HEK293 (cell line): ENCODE results near the gene CCDC195.
A peak's percentile ranks its signal among the peaks of the same experiment; 100 is the strongest.
"Not testable (repeated sequence)": the region's sequence is repeated elsewhere in the genome, so short reads cannot be mapped to it uniquely, and the experiment has no call there.

Experiments used
- CTCF ChIA-PET: fragments of 350-600 bp; formaldehyde crosslinking; extraction: SDS; loops from one replicate; lab custom pipeline; 2021; ENCODE audit warnings: antibody characterized with exemption; lab: Yijun Ruan, JAX
- POLR2A ChIA-PET: fragments of 300-600 bp; formaldehyde crosslinking; extraction: SDS; loops from one replicate; lab custom pipeline; 2020; ENCODE audit warnings: antibody characterized with exemption, inconsistent platforms; lab: Yijun Ruan, JAX
- H3K27ac ChIP-seq: fragments of 200-500 bp; sonication (Bioruptor generic); 2 replicates; pipeline ENCODE4 v1.5.1; 2014; ENCODE audit warnings: low read depth, low read length, control low read depth, inconsistent platforms; ENCODE audit errors: extremely low read depth
- H3K36me3 ChIP-seq, 2 experiments: fragments of 200-500 bp in 1 of 2; sonication (Bioruptor generic) in 1 of 2; 1 replicate in 1 of 2; 2 replicates in 1 of 2; pipeline ENCODE4 v1.5.1; 2014 to 2017; ENCODE audit warnings: inconsistent platforms in 2 of 2, low read length in 2 of 2; ENCODE audit not compliant: control insufficient read depth in 2 of 2, insufficient read depth in 1 of 2
- H3K4me1 ChIP-seq: fragments of 200-500 bp; sonication (Bioruptor generic); 2 replicates; pipeline ENCODE4 v1.5.1; 2014; ENCODE audit warnings: mild to moderate bottlenecking, low read length, inconsistent platforms; ENCODE audit not compliant: control insufficient read depth, insufficient read depth
- H3K4me3 ChIP-seq: 2 replicates; pipeline ENCODE4 v1.5.1; 2011; ENCODE audit warnings: low read depth, mild to moderate bottlenecking, control low read depth, low read length, moderate library complexity
- H3K9me3 ChIP-seq: fragments of 200-500 bp; sonication (Bioruptor generic); 2 replicates; pipeline ENCODE4 v1.5.1; 2014; ENCODE audit warnings: low read depth, low read length, inconsistent platforms; ENCODE audit not compliant: control insufficient read depth, insufficient read depth
- KLF10 ChIP-seq: fragments of 450-650 bp; IDR thresholded peaks from 2 replicates; pipeline ENCODE4 v1.5.1; 2018; ENCODE audit warnings: missing biosample characterization, mild to moderate bottlenecking, missing genetic modification characterization
- ZBTB48 ChIP-seq: fragments of 450-650 bp; formaldehyde crosslinking; IDR thresholded peaks from 2 replicates; pipeline ENCODE4 v1.5.1; 2016; ENCODE audit warnings: missing biosample characterization, missing genetic modification characterization
- ZFP69B ChIP-seq: fragments of 450-650 bp; formaldehyde crosslinking; IDR thresholded peaks from 2 replicates; pipeline ENCODE4 v1.5.1; 2016; ENCODE audit warnings: missing biosample characterization, missing genetic modification characterization
- ZNF140 ChIP-seq: fragments of 450-650 bp; formaldehyde crosslinking; IDR thresholded peaks from 2 replicates; pipeline ENCODE4 v1.5.1; 2016; ENCODE audit warnings: missing biosample characterization, missing genetic modification characterization
- ZNF211 ChIP-seq: fragments of 450-650 bp; formaldehyde crosslinking; IDR thresholded peaks from 2 replicates; pipeline ENCODE4 v1.5.1; 2016; ENCODE audit warnings: low read depth, missing biosample characterization, missing genetic modification characterization
- ZNF214 ChIP-seq: fragments of 450-650 bp; formaldehyde crosslinking; IDR thresholded peaks from 2 replicates; pipeline ENCODE4 v1.5.1; 2017; ENCODE audit warnings: missing biosample characterization, mild to moderate bottlenecking, missing genetic modification characterization, borderline replicate concordance
- ZNF292 ChIP-seq: fragments of 450-650 bp; formaldehyde crosslinking; IDR thresholded peaks from 2 replicates; pipeline ENCODE4 v1.5.1; 2016; ENCODE audit warnings: low read depth, missing biosample characterization, missing genetic modification characterization, borderline replicate concordance
- ZNF510 ChIP-seq: fragments of 450-650 bp; formaldehyde crosslinking; IDR thresholded peaks from 2 replicates; pipeline ENCODE4 v1.5.1; 2018; ENCODE audit warnings: mild to moderate bottlenecking, missing genetic modification characterization, missing biosample characterization; ENCODE audit not compliant: insufficient replicate concordance
- ZNF544 ChIP-seq: fragments of 450-650 bp; formaldehyde crosslinking; IDR thresholded peaks from 2 replicates; pipeline ENCODE4 v1.5.0; 2017; ENCODE audit warnings: missing biosample characterization, missing genetic modification characterization
- ZNF549 ChIP-seq: fragments of 450-650 bp; IDR thresholded peaks from 2 replicates; pipeline ENCODE4 v1.5.1; 2018; ENCODE audit warnings: missing biosample characterization, missing genetic modification characterization, mild to moderate bottlenecking, inconsistent platforms, moderate library complexity
- ZNF707 ChIP-seq: fragments of 450-650 bp; formaldehyde crosslinking; IDR thresholded peaks from 2 replicates; pipeline ENCODE4 v1.5.1; 2016; ENCODE audit warnings: missing biosample characterization, missing genetic modification characterization
- ZNF747 ChIP-seq: fragments of 450-650 bp; formaldehyde crosslinking; IDR thresholded peaks from 2 replicates; pipeline ENCODE4 v1.5.1; 2016; ENCODE audit warnings: missing biosample characterization, missing genetic modification characterization
- ZNF777 ChIP-seq: fragments of 450-650 bp; formaldehyde crosslinking; IDR thresholded peaks from 2 replicates; pipeline ENCODE4 v1.5.1; 2017; ENCODE audit warnings: missing biosample characterization, missing genetic modification characterization, borderline replicate concordance
- ZSCAN23 ChIP-seq: fragments of 450-650 bp; formaldehyde crosslinking; IDR thresholded peaks from 2 replicates; pipeline ENCODE4 v1.5.1; 2016; ENCODE audit warnings: missing biosample characterization, missing genetic modification characterization
- TF ChIP-seq, protein P1 (sequence below): fragments of 450-650 bp; formaldehyde crosslinking; IDR thresholded peaks from 2 replicates; pipeline ENCODE4 v1.5.1; 2016; ENCODE audit warnings: missing biosample characterization, missing genetic modification characterization
- TF ChIP-seq, protein P2 (sequence below): fragments of 450-650 bp; formaldehyde crosslinking; IDR thresholded peaks from 2 replicates; pipeline ENCODE4 v1.5.1; 2017; ENCODE audit warnings: missing biosample characterization, missing genetic modification characterization

The CCDC195 gene

DNA sequence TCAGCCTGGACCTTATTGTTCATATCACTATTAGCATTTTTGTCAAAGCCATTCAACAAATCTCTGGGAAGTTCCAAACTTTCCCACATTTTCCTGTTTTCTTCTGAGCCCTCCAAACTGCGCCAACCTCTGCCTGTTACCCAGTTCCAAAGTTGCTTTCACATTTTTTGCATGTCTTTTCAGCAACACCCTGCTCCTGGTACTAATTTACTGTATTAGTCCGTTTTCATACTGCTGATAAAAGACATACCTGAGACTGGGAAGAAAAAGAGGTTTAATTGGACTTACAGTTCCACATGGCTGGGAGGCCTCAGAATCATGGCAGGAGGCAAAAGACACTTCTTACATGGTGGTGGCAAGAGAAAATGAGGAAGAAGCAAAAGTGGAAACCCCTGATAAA, 52.8 kb downstream of the CCDC195 start:
- H3K4me1 ChIP-seq = not testable (repeated sequence)
- peak; percentile 97 for TF ChIP-seq ZNF707
- TF ChIP-seq, all 188 proteins: peak for 1; not testable (repeated sequence) for 187
- H3K4me3 ChIP-seq, CTCF ChIA-PET, H3K27ac ChIP-seq, H3K9me3 ChIP-seq, POLR2A ChIA-PET, H3K36me3 ChIP-seq: not testable (repeated sequence)

DNA sequence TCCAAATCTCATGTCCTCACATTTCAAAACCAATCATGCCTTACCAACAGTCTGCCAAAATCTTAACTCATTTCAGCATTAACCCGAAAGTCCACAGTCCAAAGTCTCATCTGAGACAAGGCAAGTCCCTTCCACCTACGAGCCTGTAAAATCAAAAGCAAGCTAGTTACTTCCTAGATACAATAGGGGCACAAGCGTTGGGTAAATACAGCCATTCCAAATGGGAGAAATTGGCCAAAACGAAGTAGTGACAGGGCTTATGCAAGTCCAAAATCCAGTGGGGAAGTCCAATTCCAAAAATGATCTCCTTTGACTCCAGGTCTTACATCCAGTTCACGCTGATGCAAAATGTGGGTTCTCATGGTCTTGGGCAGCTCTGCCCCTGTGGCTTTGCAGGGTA, 54.5 kb downstream of the CCDC195 start:
- POLR2A ChIA-PET, H3K27ac ChIP-seq, H3K4me3 ChIP-seq, H3K4me1 ChIP-seq, H3K9me3 ChIP-seq, H3K36me3 ChIP-seq: not testable (repeated sequence)
- CTCF ChIA-PET = interaction anchor here (0.8 to 1.9 kb wide), 2 partner anchors 11 to 304 kb away, joined by 3 to 15 read pairs; no protein-coding TSS in a partner anchor

DNA sequence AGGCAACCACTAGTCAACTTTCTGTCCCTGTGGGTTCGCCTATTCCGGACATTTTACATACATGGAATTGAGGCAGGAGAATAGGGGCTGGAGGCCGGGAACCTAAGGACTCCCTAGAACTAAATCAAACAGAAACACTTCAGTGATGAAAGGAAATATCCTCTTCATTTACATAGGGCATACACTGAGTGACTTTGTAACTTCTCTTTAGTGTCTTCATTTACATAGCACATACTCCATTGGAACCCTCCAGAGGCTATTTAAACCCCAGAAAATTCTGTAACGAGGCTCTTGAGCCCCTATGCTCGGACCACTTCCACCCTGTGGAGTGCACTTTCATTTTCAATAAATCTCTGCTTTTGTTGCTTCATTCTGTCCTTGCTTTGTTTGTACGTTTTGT, 56.5 kb downstream of the CCDC195 start:
- Histone ChIP-seq H3K4me3 (no peak overlapping the region), H3K4me1 (no peaks in the 10 kb centered on the region), H3K9me3 (no peaks in the 10 kb centered on the region), H3K36me3 (no peaks in the 10 kb centered on the region), H3K27ac (no peak overlapping the region)
- TF ChIP-seq ZNF510 (tag by site-specific recombination) (peak; percentile 52), ZNF292 (tag by site-specific recombination) (no peak)
- POLR2A ChIA-PET = no interaction called here
- CTCF ChIA-PET = no interaction called here

DNA sequence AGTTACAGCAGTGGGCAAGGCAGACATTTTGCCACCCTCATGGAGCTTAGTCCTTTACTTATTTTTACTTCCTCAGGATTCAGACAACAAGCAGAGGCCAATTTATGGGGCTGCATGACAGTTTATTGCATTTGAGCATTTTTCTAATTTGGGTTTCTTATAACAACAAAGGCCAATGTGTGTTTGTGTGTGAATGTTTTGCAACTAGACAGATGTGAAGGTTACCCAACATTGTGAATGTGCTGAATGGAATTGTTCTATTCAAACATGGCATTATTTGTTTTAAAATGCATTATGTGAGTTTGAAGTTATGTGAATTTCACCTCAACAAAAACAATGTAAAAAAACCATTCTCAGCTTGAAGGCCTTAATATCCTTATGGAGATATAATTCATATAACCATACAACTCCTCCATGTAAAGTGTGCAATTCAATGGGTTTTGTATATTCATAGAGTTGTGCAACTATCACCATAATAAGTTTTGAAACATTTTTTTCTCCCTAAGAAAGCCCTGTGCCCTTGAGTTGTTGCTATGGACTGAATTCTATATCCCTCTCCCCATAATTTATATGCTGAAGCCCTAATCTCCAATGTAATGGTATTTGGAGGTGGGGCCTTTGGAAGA, 57.3 kb downstream of the CCDC195 start:
- Histone ChIP-seq H3K4me1 (no peaks in the 10 kb centered on the region), H3K36me3 (no peaks in the 10 kb centered on the region), H3K4me3 (no peak overlapping the region), H3K27ac (no peak overlapping the region), H3K9me3 (no peaks in the 10 kb centered on the region)
- CTCF ChIA-PET = no interaction called here
- TF ChIP-seq KLF10 = no peak
- TF ChIP-seq, protein P1, sequence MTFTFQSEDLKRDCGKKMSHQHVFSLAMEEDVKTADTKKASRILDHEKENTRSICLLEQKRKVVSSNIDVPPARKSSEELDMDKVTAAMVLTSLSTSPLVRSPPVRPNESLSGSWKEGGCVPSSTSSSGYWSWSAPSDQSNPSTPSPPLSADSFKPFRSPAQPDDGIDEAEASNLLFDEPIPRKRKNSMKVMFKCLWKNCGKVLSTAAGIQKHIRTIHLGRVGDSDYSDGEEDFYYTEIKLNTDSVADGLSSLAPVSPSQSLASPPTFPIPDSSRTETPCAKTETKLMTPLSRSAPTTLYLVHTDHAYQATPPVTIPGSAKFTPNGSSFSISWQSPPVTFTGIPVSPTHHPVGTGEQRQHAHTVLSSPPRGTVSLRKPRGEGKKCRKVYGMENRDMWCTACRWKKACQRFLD (tag by site-specific recombination) = no peak
- POLR2A ChIA-PET = no interaction called here

DNA sequence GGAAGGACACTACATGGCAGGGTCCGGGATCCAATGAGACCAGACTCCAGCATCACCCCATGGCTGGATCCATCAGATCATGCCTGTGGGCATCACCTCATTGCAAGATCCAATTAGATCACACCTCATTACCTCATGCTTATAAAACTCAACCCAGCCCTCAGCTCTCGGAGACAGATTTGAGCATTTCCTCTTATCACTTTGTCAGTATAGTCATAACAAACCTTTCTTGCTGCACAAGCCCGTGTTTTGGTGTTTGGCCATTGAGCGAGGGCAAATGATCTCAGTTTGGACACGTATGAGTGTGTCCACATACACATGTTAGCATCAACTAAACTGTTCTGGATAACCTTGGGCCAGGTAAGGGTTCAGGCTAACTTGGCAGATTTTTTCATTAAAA, 58.8 kb downstream of the CCDC195 start:
- H3K4me1 ChIP-seq = no peaks in the 10 kb centered on the region
- no peak overlapping the region for H3K27ac ChIP-seq
- CTCF ChIA-PET = no interaction called here
- POLR2A ChIA-PET = no interaction called here
- H3K9me3 ChIP-seq = no peaks in the 10 kb centered on the region
- TF ChIP-seq ZBTB48 (tag by site-specific recombination) (no peak), ZSCAN23 (tag by site-specific recombination) (no peak), ZFP69B (tag by site-specific recombination) (no peak), ZNF211 (tag by site-specific recombination) (no peak), ZNF747 (tag by site-specific recombination) (no peak), ZNF777 (no peak), ZNF510 (tag by site-specific recombination) (no peak), ZNF544 (tag by site-specific recombination) (no peak), ZNF549 (no peak), ZNF140 (no peak), ZNF214 (tag by site-specific recombination) (no peak)
- TF ChIP-seq, protein P2, sequence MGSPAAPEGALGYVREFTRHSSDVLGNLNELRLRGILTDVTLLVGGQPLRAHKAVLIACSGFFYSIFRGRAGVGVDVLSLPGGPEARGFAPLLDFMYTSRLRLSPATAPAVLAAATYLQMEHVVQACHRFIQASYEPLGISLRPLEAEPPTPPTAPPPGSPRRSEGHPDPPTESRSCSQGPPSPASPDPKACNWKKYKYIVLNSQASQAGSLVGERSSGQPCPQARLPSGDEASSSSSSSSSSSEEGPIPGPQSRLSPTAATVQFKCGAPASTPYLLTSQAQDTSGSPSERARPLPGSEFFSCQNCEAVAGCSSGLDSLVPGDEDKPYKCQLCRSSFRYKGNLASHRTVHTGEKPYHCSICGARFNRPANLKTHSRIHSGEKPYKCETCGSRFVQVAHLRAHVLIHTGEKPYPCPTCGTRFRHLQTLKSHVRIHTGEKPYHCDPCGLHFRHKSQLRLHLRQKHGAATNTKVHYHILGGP = no peak
- H3K36me3 ChIP-seq = no peaks in the 10 kb centered on the region
- no peak overlapping the region for H3K4me3 ChIP-seq
